Tibial artery (tissue), 4 donors: ENCODE results near the gene LRRK2.
A peak's percentile ranks its signal among the peaks of the same experiment; 100 is the strongest.

Experiments
- DNase-seq, 2 donors: peaks; one replicate each; pipeline ENCODE4 v3.0.0-alpha.2; 2019
- H3K27ac ChIP-seq, 2 donors: fragments of 200-600 bp; sonication (generic) in 1 of 2; 1 replicate in 1 of 2; 2 replicates in 1 of 2; pipeline ENCODE4 v1.5.1; 2018 to 2019; ENCODE audit warnings: mild to moderate bottlenecking in 1 of 2
- H3K27me3 ChIP-seq, 2 donors: fragments of 200-600 bp; sonication (generic) in 1 of 2; one replicate each; pipeline versions ENCODE4 v1.5.1 to v1.6.0; 2016 to 2019
- H3K36me3 ChIP-seq, 3 donors: fragments of 200-600 bp; sonication (generic) in 2 of 3; one replicate each; pipeline ENCODE4 v1.5.1; 2016 to 2019; ENCODE audit warnings: mild to moderate bottlenecking in 2 of 3
- H3K4me1 ChIP-seq, 4 donors: fragments of 200-600 bp; sonication (generic) in 2 of 4; 1 replicate in 3 of 4; 2 replicates in 1 of 4; pipeline ENCODE4 v1.5.1; 2016 to 2019
- H3K4me3 ChIP-seq, 2 donors: fragments of 200-600 bp; sonication (generic) in 1 of 2; 1 replicate in 1 of 2; 2 replicates in 1 of 2; pipeline ENCODE4 v1.5.1; 2018 to 2019; ENCODE audit warnings: mild to moderate bottlenecking in 2 of 2
- H3K9me3 ChIP-seq, 3 donors: fragments of 200-600 bp; sonication (generic) in 1 of 3; one replicate each; pipeline ENCODE4 v1.5.1; 2016 to 2019
- CTCF ChIP-seq, 2 experiments: fragments of 200-600 bp in 1 of 2; fragments of 450-650 bp in 1 of 2; IDR thresholded peaks; one replicate each; pipeline ENCODE4 v1.5.1; 2017 to 2019; ENCODE audit warnings: antibody characterized with exemption in 2 of 2, mild to moderate bottlenecking in 1 of 2, moderate library complexity in 1 of 2
- intact Hi-C: fragments of 100-400 bp; cut with DNase I; formaldehyde crosslinking; loops from one replicate; pipeline ENCODE4 v1.15.0; 2023; ENCODE audit warnings: low total_unique reads

The LRRK2 gene

GRCh38 chr12:40312196-40312595 lies 87.4 kb downstream of the LRRK2 start:
- intact Hi-C loops: no loop called here

GRCh38 chr12:40312982-40313576 lies 88.3 kb downstream of the LRRK2 start:
- Histone ChIP-seq H3K27me3 (no peaks in the 10 kb centered on the region), H3K36me3 (peaks cover 19 to 47% (median 19%) of the 10 kb centered on the region in 3 donors), H3K4me1 (no peaks in the 10 kb centered on the region), H3K9me3 (no peaks in the 10 kb centered on the region), H3K27ac (no peak overlapping the region), H3K4me3 (no peak overlapping the region)
- TF ChIP-seq CTCF (IDR thresholded peaks at IDR 0.05): peak; percentile 30 to 45
- DNase-seq: no peak
- intact Hi-C loops: no loop called here

More at GRCh38 chr12:40312196-40312595, 87.4 kb downstream of the LRRK2 start:
- H3K27ac ChIP-seq: no peak overlapping the region
- H3K4me3 ChIP-seq: no peak overlapping the region
- H3K36me3 ChIP-seq: peaks cover 19 to 40% (median 19%) of the 10 kb centered on the region in 3 donors
- H3K27me3 ChIP-seq: no peaks in the 10 kb centered on the region
- no peaks in the 10 kb centered on the region for H3K4me1 ChIP-seq
- TF ChIP-seq CTCF (IDR thresholded peaks at IDR 0.05): no peak
- H3K9me3 ChIP-seq: no peaks in the 10 kb centered on the region
- DNase-seq: no peak

- intact Hi-C loops: no loop called here
- DNase-seq: no peak
- H3K4me3 ChIP-seq: no peak overlapping the region
- H3K27ac ChIP-seq: no peak overlapping the region
- no peaks in the 10 kb centered on the region for H3K9me3 ChIP-seq
- H3K4me1 ChIP-seq: no peaks in the 10 kb centered on the region
- H3K36me3 ChIP-seq: peaks cover 19 to 42% (median 19%) of the 10 kb centered on the region in 3 donors
- no peak for TF ChIP-seq CTCF (IDR thresholded peaks at IDR 0.05)
- no peaks in the 10 kb centered on the region for H3K27me3 ChIP-seq
These were observed 89.1 kb downstream of the LRRK2 start for GRCh38 chr12:40313928-40314327.

- H3K27me3 ChIP-seq: no peaks in the 10 kb centered on the region
- intact Hi-C loops: no loop called here
- no peak overlapping the region for H3K4me3 ChIP-seq
- no peaks in the 10 kb centered on the region for H3K4me1 ChIP-seq
- DNase-seq: no peak
- peaks cover 19 to 42% (median 19%) of the 10 kb centered on the region in 3 donors for H3K36me3 ChIP-seq
- no peak overlapping the region for H3K27ac ChIP-seq
- no peak for TF ChIP-seq CTCF (IDR thresholded peaks at IDR 0.05)
- no peaks in the 10 kb centered on the region for H3K9me3 ChIP-seq
These were observed 90.1 kb downstream of the LRRK2 start for GRCh38 chr12:40314927-40315326.

GRCh38 chr12:40315375-40315774 lies 90.6 kb downstream of the LRRK2 start:
- no peak for TF ChIP-seq CTCF (IDR thresholded peaks at IDR 0.05)
- Histone ChIP-seq H3K27me3 (no peaks in the 10 kb centered on the region), H3K4me3 (no peak overlapping the region), H3K27ac (no peak overlapping the region), H3K9me3 (no peaks in the 10 kb centered on the region), H3K4me1 (no peaks in the 10 kb centered on the region), H3K36me3 (peaks cover 16 to 41% (median 16%) of the 10 kb centered on the region in 3 donors)
- DNase-seq: no peak
- intact Hi-C loops: no loop called here

- Histone ChIP-seq H3K4me1 (no peaks in the 10 kb centered on the region), H3K36me3 (peaks cover 19 to 33% (median 32%) of the 10 kb centered on the region in 3 donors), H3K27ac (no peak overlapping the region), H3K9me3 (no peaks in the 10 kb centered on the region), H3K27me3 (no peaks in the 10 kb centered on the region), H3K4me3 (no peak overlapping the region)
- TF ChIP-seq CTCF (IDR thresholded peaks at IDR 0.05): no peak
- intact Hi-C loops: no loop called here
- DNase-seq: no peak
These were observed 99.5 kb downstream of the LRRK2 start for GRCh38 chr12:40324261-40324660.
